ENCODE data around the gene NRBP1. TPM values are rescaled to one million over a fixed set of nuclear protein-coding genes. Genes with fewer than 3 reads are reported as not detected.

Gene NRBP1
- total RNA-seq, 2 experiments from 2014 or later, result 169 to 181 TPM

DNA sequence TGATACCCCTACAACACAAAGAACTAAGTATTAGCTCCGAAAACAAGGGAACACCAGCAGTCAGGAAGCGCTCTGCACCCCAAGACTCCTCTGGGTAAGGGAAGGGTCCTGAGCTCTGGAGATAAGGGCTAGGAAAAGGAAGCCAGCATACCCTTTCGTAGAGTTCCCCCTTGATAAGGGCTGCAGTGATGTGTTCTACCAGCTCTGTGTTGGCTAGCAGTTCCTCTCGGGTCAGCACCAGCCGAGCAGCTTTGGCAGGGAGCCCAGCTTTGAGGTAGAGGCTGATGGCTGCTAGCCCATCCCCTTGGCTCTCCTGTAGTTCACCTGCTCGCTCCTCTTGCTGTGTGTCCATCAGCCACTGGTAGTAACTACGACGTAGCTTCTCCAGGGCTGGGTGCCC is 32.7 kb downstream of the NRBP1 start:
- intact Hi-C loops (cut with DNase I, micrococcal nuclease), result no loop called here
- Mint-ChIP-seq H3K27me3 (no peaks in the 10 kb centered on the region), H3K9me3 (no peaks in the 10 kb centered on the region), H3K4me3 (no peak overlapping the region), H3K36me3 (ENCODE audit: low read depth) (peaks cover 14% of the 10 kb centered on the region), H3K27ac (no peak overlapping the region), H3K4me1 (ENCODE audit: low read depth) (no peaks in the 10 kb centered on the region)
- Histone ChIP-seq H3K9me3 (ENCODE audit: control insufficient read depth in 1 of 2, insufficient read depth in 1 of 2, low read length in 2 of 2) (no peaks in the 10 kb centered on the region), H3K36me3 (ENCODE audit: insufficient read depth, low read length) (peaks cover 13% of the 10 kb centered on the region), H3K4me3 (ENCODE audit: low read length) (no peak overlapping the region), H3K4me1 (ENCODE audit: insufficient read depth, low read length) (no peaks in the 10 kb centered on the region), H3K27me3 (ENCODE audit: control insufficient read depth in 1 of 2, insufficient read depth in 2 of 2, low read length in 2 of 2) (no peaks in the 10 kb centered on the region), H3K27ac (ENCODE audit: low read depth in 1 of 2, low read length in 2 of 2) (no peak overlapping the region)
- TF ChIP-seq, protein P1, sequence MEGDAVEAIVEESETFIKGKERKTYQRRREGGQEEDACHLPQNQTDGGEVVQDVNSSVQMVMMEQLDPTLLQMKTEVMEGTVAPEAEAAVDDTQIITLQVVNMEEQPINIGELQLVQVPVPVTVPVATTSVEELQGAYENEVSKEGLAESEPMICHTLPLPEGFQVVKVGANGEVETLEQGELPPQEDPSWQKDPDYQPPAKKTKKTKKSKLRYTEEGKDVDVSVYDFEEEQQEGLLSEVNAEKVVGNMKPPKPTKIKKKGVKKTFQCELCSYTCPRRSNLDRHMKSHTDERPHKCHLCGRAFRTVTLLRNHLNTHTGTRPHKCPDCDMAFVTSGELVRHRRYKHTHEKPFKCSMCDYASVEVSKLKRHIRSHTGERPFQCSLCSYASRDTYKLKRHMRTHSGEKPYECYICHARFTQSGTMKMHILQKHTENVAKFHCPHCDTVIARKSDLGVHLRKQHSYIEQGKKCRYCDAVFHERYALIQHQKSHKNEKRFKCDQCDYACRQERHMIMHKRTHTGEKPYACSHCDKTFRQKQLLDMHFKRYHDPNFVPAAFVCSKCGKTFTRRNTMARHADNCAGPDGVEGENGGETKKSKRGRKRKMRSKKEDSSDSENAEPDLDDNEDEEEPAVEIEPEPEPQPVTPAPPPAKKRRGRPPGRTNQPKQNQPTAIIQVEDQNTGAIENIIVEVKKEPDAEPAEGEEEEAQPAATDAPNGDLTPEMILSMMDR (IDR thresholded peaks at IDR 0.05), result no peak
- ChIA-PET CTCF (no interaction called here), POLR2A (no interaction called here)
- no peak for DNase-seq
- ATAC-seq (ENCODE audit: poor library complexity), result no peak

DNA sequence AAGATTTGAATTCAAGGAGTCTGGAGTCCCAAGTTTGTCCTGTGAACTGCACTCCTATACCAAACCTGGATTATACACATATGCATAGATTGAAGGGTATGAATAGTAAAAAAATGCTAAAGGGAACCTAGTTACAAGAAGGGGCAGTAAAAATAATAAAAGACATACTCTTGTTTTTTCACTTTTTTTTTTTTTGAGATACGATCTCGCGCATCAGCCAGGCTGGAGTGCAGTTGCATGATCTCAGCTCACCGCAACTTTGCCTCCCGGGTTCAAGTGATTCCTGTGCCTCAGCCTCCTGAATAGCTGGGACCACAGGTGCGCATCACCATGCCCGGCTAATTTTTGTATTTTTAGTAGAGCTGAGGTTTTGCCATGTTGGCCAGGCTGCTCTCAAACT is 36.0 kb downstream of the NRBP1 start:
- Histone ChIP-seq H3K27ac (ENCODE audit: low read depth in 1 of 2, low read length in 2 of 2) (no peak overlapping the region), H3K4me3 (ENCODE audit: low read length) (no peak overlapping the region), H3K4me1 (ENCODE audit: insufficient read depth, low read length) (no peaks in the 10 kb centered on the region), H3K36me3 (ENCODE audit: insufficient read depth, low read length) (peaks cover 4% of the 10 kb centered on the region), H3K9me3 (ENCODE audit: control insufficient read depth in 1 of 2, insufficient read depth in 1 of 2, low read length in 2 of 2) (no peaks in the 10 kb centered on the region), H3K27me3 (ENCODE audit: control insufficient read depth in 1 of 2, insufficient read depth in 2 of 2, low read length in 2 of 2) (no peaks in the 10 kb centered on the region)
- H3K27me3 Mint-ChIP-seq, result no peaks in the 10 kb centered on the region
- ChIA-PET CTCF (interaction anchor here (0.7 kb wide), 1 partner anchor 16 kb away, joined by 3 read pairs; no protein-coding TSS in a partner anchor), POLR2A (no interaction called here)
- DNase-seq (no peak), ATAC-seq (ENCODE audit: poor library complexity) (no peak)
- no peak overlapping the region for H3K4me3 Mint-ChIP-seq
- TF ChIP-seq, protein P1 (IDR thresholded peaks at IDR 0.05), result no peak
- H3K36me3 Mint-ChIP-seq (ENCODE audit: low read depth), result peaks cover 4% of the 10 kb centered on the region
- no peak overlapping the region for H3K27ac Mint-ChIP-seq
- no peaks in the 10 kb centered on the region for H3K9me3 Mint-ChIP-seq
- intact Hi-C loops (cut with DNase I, micrococcal nuclease), result no loop called here
- no peaks in the 10 kb centered on the region for H3K4me1 Mint-ChIP-seq (ENCODE audit: low read depth)

DNA sequence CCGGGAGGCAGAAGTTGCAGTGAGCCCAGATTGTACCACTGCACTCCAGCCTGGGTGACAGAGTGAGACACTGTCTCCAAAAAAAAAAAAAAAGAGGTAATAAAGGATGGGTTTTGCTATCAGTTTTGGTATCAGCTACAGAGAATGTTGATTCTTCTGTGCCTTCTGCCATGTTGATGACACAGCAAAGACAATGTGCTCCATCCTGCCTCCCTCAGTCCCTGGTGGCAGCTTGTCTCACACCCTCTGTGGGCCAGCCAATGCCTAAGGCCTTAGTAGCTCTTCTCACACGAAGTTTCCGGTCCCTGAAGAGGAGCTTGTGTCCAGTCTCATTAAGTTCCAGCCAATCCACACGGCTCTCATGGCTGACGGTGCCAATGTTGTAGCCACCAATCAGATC is 43.5 kb downstream of the NRBP1 start:
- ChIA-PET CTCF (no interaction called here), POLR2A (no interaction called here)

More for the DNA sequence above, 43.5 kb downstream of the NRBP1 start:
- DNase-seq, result no peak
- Histone ChIP-seq H3K27me3 (ENCODE audit: control insufficient read depth in 1 of 2, insufficient read depth in 2 of 2, low read length in 2 of 2) (no peaks in the 10 kb centered on the region), H3K4me1 (ENCODE audit: insufficient read depth, low read length) (no peaks in the 10 kb centered on the region), H3K36me3 (ENCODE audit: insufficient read depth, low read length) (peaks cover 11% of the 10 kb centered on the region), H3K9me3 (ENCODE audit: control insufficient read depth in 1 of 2, insufficient read depth in 1 of 2, low read length in 2 of 2) (no peaks in the 10 kb centered on the region), H3K4me3 (ENCODE audit: low read length) (no peak overlapping the region), H3K27ac (ENCODE audit: low read depth in 1 of 2, low read length in 2 of 2) (no peak overlapping the region)
- intact Hi-C loops (cut with DNase I, micrococcal nuclease), result no loop called here
- Mint-ChIP-seq H3K27ac (no peak overlapping the region), H3K4me1 (ENCODE audit: low read depth) (no peaks in the 10 kb centered on the region), H3K36me3 (ENCODE audit: low read depth) (peaks cover 35% of the 10 kb centered on the region), H3K4me3 (no peak overlapping the region), H3K9me3 (no peaks in the 10 kb centered on the region), H3K27me3 (no peaks in the 10 kb centered on the region)
- TF ChIP-seq, protein P1 (IDR thresholded peaks at IDR 0.05), result no peak
- no peak for ATAC-seq (ENCODE audit: poor library complexity)

Measured in CD4-positive, alpha-beta T cell (primary cell).